ENCODE data around the gene PPP2R5B. TPM values are rescaled to one million over a fixed set of nuclear protein-coding genes. Genes with fewer than 3 reads are reported as not detected.
"Not testable (repeated sequence)": the region's sequence is repeated elsewhere in the genome, so short reads cannot be mapped to it uniquely, and the experiment has no call there.

Gene PPP2R5B
- total RNA-seq, 1 donor from 2014 or later, result 6.0 TPM

DNA sequence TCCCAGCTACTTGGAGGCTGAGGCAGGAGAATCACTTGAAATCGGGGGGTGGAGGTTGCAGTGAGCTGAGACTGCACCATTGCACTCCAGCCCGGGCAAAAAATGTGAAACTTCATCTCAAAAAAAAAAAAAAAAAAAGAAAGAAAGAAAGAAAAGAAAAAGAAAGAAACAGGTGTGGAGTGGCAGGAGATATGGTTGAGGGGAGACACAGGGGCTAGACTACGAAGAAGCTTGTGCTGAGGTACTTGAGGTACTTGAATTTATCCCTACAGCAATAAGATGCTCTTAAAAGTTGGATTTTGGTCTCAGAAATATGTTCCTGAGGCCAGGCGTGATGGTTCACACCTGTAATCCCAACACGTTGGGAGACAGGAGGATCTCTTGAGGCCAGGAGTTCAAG is 49.6 kb downstream of the PPP2R5B start:
- DNase-seq (ENCODE audit: low read depth in 2 of 2), result no peak

DNA sequence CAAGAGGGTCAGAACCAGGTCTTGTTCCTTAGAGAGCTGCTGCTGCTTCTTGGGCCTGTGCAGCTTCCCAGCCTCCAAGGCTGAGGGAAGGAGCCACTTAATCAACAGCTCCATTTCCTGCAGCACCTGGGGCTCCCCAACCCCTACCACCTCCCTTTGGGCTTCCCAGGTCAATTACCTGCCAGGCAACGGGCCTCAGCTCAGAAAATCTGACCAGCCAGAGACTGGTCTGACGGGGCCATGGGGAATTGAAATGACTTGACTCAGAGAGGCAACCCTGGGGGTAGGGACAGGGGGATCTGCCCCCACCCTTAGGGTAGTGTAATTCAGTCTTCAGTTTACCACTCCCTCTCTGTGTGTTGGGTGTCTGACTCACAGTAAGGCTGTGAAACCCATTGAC is 52.2 kb downstream of the PPP2R5B start:
- DNase-seq (ENCODE audit: low read depth in 2 of 2), result no peak

DNA sequence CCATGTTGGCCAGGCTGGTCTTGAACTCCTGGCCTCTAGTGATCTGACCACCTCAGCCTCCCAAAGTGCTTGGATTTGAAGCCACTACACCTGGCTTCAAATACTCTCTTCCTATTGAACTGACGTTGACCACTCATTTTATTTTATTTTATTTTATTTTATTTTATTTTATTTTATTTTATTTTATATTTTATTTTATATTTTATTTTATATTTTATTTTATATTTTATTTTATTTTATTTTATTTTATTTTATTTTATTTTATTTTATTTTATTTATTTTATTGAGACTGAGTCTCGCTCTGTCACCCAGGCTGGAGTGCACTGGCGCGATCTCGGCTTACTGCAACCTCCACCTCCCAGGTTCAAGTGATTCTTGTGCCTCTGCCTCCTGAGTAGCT is 58.9 kb downstream of the PPP2R5B start:
- DNase-seq (ENCODE audit: low read depth in 2 of 2), result not testable (repeated sequence)

Other genes with a start within 250 kb of the PPP2R5B start
- gene NRXN2, start 201.5 kb upstream of the PPP2R5B start, total RNA-seq, result not detected in 2 replicates
- gene RASGRP2, start 180.5 kb upstream of the PPP2R5B start, total RNA-seq, result 1.8 and 2.7 TPM in 2 replicates
- gene PYGM, start 164.7 kb upstream of the PPP2R5B start, total RNA-seq, result 0.13 TPM in 2 replicates
- gene SF1, start 146.1 kb upstream of the PPP2R5B start, total RNA-seq, result 44.4 and 76.6 TPM in 2 replicates
- 34.4 and 50.7 TPM in 2 replicates for gene MAP4K2, start 121.5 kb upstream of the PPP2R5B start, total RNA-seq
- 10.8 and 21.1 TPM in 2 replicates for gene MEN1, start 114.1 kb upstream of the PPP2R5B start, total RNA-seq
- 0.13 and 0.38 TPM in 2 replicates for gene CDC42BPG, start 80.0 kb upstream of the PPP2R5B start, total RNA-seq
- gene EHD1, start 46.1 kb upstream of the PPP2R5B start, total RNA-seq, result 30.3 and 39.2 TPM in 2 replicates
- gene ATG2A, start 7.5 kb upstream of the PPP2R5B start, total RNA-seq, result 7.2 and 13.5 TPM in 2 replicates
- gene GPHA2, start 11.2 kb downstream of the PPP2R5B start, total RNA-seq, result not detected in 2 replicates
- gene MAJIN, start 47.4 kb downstream of the PPP2R5B start, total RNA-seq, result not detected in 2 replicates
- gene BATF2, start 72.3 kb downstream of the PPP2R5B start, total RNA-seq, result 0.39 and 0.63 TPM in 2 replicates
- gene ARL2, start 89.5 kb downstream of the PPP2R5B start, total RNA-seq, result 107 and 142 TPM in 2 replicates
- 7.7 and 10.1 TPM in 2 replicates for gene SNX15, start 102.8 kb downstream of the PPP2R5B start, total RNA-seq
- 7.6 and 8.5 TPM in 2 replicates for gene SAC3D1, start 116.5 kb downstream of the PPP2R5B start, total RNA-seq
- 15.1 and 16.6 TPM in 2 replicates for gene NAALADL1, start 133.9 kb downstream of the PPP2R5B start, total RNA-seq
- gene CDCA5, start 159.4 kb downstream of the PPP2R5B start, total RNA-seq, result 3.9 and 7.6 TPM in 2 replicates
- 20.7 and 24.7 TPM in 2 replicates for gene ZFPL1, start 159.5 kb downstream of the PPP2R5B start, total RNA-seq
- 186 and 271 TPM in 2 replicates for gene VPS51, start 171.5 kb downstream of the PPP2R5B start, total RNA-seq
- 14.6 and 14.8 TPM in 2 replicates for gene TM7SF2, start 187.2 kb downstream of the PPP2R5B start, total RNA-seq
- 6.3 and 7.7 TPM in 2 replicates for gene ZNHIT2, start 193.0 kb downstream of the PPP2R5B start, total RNA-seq
- 211 and 383 TPM in 2 replicates for gene FAU, start 197.4 kb downstream of the PPP2R5B start, total RNA-seq
- 42.0 and 50.6 TPM in 2 replicates for gene MRPL49, start 197.6 kb downstream of the PPP2R5B start, total RNA-seq
- 5.6 and 15.4 TPM in 2 replicates for gene SYVN1, start 209.8 kb downstream of the PPP2R5B start, total RNA-seq
- gene SPDYC, start 245.5 kb downstream of the PPP2R5B start, total RNA-seq, result not detected in 2 replicates

All from dermis microvascular lymphatic vessel endothelial cell (primary cell).